Stimulated activated naive CD8-positive, alpha-beta T cell treated with anti-CD3 and anti-CD28 coated beads, Interleukin-15, Interleukin-2, amounts not matched to agents 100 U/mL and 50 U/mL, for 24 hours (primary cell): ENCODE results near the gene TBX19.

Experiments
- ATAC-seq: fragments of 150-1000 bp; cut with Tn5 transposase; one replicate; pipeline ENCODE4 v1.10.0; 2021
- DNase-seq: peaks from one replicate; pipeline ENCODE4 v3.0.0; 2021

Gene TBX19

DNA sequence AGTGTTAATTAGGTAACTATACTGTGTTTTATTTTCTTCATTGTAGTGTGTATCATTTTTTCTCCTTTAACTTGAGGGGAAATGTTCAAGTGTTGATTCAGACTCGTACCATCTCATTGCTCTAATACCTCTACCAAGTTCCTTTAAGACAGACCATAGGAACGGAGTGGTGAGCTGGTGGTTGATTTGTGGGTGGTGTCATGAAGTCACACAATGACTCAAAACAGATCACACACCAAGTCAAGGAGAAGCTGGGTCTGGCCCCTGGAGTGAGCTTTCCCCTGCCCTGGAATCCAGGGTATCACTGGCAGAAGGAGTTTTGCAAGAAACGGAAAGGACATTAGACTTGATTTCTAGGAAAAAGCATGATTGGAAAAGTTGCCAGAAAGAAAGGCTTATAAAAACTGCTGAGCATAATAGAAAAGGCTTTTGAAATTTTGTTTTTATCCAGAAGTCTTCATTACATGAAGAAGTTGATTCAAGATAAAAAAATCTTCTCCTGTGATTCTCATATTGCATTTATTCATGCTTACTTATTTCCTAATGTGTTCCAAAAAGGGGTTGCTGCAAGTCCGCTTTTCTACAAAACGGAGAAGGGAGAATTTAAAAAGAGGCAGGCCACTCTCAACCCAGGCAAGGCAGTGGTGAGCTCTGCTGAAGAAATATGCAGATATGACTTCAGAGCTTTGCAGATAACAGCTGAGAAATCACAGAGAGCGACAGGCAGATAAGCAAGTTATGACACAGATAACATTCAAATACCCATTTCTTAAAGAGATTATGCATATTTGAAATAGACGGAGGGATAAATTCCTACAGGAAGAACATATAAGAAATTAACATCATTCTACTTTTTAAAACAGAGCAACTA is 79.7 kb downstream of the TBX19 start:
- peak; percentile 70 for ATAC-seq
- peak; percentile 25 for DNase-seq

DNA sequence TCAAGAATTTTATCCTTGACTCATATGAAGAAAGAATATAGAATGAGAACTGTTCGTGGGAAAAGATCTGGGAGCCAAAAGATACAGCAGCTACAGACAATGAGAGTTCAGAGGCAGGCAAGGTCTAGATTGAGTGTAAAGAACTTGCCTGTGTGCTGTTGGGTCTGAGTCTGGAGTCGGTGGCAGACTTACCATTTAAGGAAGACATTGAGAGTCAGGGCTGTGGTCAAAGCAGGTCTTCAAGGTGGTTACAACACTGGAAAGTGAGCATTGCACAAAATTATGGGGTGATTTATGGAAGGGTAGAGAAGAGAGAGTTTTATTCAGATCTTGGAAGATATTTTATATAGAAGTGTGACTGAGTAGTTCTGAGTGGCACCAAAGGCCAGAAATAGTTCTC is 80.6 kb downstream of the TBX19 start:
- DNase-seq (no peak), ATAC-seq (no peak)

DNA sequence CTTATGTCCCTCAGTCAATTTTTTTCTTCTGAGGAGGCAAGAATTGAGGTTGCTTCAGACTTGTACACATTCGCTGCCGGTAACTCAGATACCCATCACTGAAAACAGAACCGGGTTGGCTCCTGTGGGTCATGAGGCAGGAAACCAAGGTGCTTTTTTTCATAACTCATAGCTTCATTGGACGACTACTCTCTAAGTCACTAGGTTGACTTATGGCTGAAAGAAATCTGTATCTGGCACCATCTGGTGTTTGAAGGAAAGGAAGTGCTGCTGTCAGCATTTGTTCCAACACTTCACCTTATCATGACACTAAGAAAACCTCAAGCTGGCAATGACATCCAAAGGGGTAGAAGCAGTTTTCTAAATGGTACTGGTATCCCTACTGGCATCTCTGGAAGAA is 82.3 kb downstream of the TBX19 start:
- peak; percentile 76 for ATAC-seq
- DNase-seq, result no peak
